Gastroesophageal sphincter (tissue), 4 donors: ENCODE data around the gene CALU. TPM values are rescaled to one million over a fixed set of nuclear protein-coding genes. Genes with fewer than 3 reads are reported as not detected.

Experiments
- ATAC-seq: fragments of 150-250 bp; one replicate; pipeline ENCODE4 v1.9.1; 2016; ENCODE audit warnings: mild to moderate bottlenecking, moderate library complexity
- H3K27ac ChIP-seq, 4 donors: fragments of 200-600 bp; sonication (generic) in 3 of 4; 1 replicate in 3 of 4; 2 replicates in 1 of 4; pipeline ENCODE4 v1.5.1; 2016 to 2019
- H3K27me3 ChIP-seq: fragments of 200-600 bp; sonication (generic); one replicate; pipeline ENCODE4 v1.5.1; 2019
- H3K36me3 ChIP-seq, 2 donors: fragments of 200-600 bp; sonication (generic); one replicate each; pipeline ENCODE4 v1.5.1; 2019; ENCODE audit warnings: control low read depth in 1 of 2
- H3K4me1 ChIP-seq, 3 donors: fragments of 200-600 bp; sonication (generic); 1 replicate in 2 of 3; 2 replicates in 1 of 3; pipeline ENCODE4 v1.5.1; 2016 to 2019; ENCODE audit warnings: control low read depth in 2 of 3
- H3K4me3 ChIP-seq, 2 donors: fragments of 200-600 bp; sonication (generic); one replicate each; pipeline ENCODE4 v1.5.1; 2019; ENCODE audit warnings: mild to moderate bottlenecking in 1 of 2, moderate library complexity in 1 of 2
- H3K9me3 ChIP-seq, 3 donors: fragments of 200-600 bp; sonication (generic); one replicate each; pipeline ENCODE4 v1.5.1; 2017 to 2019; ENCODE audit warnings: control low read depth in 2 of 3
- CTCF ChIP-seq, 4 experiments: fragments of 200-600 bp in 2 of 4; fragments of 450-650 bp in 2 of 4; sonication (generic) in 1 of 4; IDR thresholded peaks; one replicate each; pipeline ENCODE4 v1.5.1; 2017 to 2019; ENCODE audit warnings: antibody characterized with exemption in 4 of 4, mild to moderate bottlenecking in 2 of 4, moderate library complexity in 2 of 4
- EP300 ChIP-seq: sonication (generic); formaldehyde crosslinking; IDR thresholded peaks from one replicate; pipeline ENCODE4 v1.6.1; 2017; ENCODE audit warnings: antibody characterized with exemption, mild to moderate bottlenecking
- POLR2A ChIP-seq, 2 donors: fragments of 450-650 bp; IDR thresholded peaks; one replicate each; pipeline ENCODE4 v1.6.1; 2017; ENCODE audit warnings: antibody characterized with exemption in 2 of 2, mild to moderate bottlenecking in 2 of 2, moderate library complexity in 1 of 2
- POLR2AphosphoS5 ChIP-seq: sonication (generic); formaldehyde crosslinking; IDR thresholded peaks from one replicate; pipeline ENCODE4 v1.6.1; 2017; ENCODE audit warnings: antibody characterized with exemption
- WGBS, 2 donors: methylation state at CpG; one replicate each; pipeline ENCODE4 v1.1.5; 2018; ENCODE audit warnings: low coverage in 1 of 2; 5-methylcytosine and 5-hydroxymethylcytosine counted together
- total RNA-seq, 4 donors: library from RNA; depleted of rRNA; stranded (reverse); fragments of >200 nt; gene quantifications; one replicate each; pipeline ENCODE4 v1.1.0, GENCODE V29; 2016

CALU gene
- total RNA-seq, 4 donors from 2014 or later: 146 to 274 (median 235) TPM

- Histone ChIP-seq H3K36me3 (peaks cover 0 to 72% of the 10 kb centered on the region in 2 donors), H3K9me3 (no peaks in the 10 kb centered on the region), H3K4me1 (no peaks in the 10 kb centered on the region), H3K27me3 (no peaks in the 10 kb centered on the region), H3K27ac (no peak overlapping the region), H3K4me3 (no peak overlapping the region)
- TF ChIP-seq POLR2A (IDR thresholded peaks at IDR 0.05) (no peak), CTCF (IDR thresholded peaks at IDR 0.05) (no peak), EP300 (no peak), POLR2AphosphoS5 (no peak)
- no peak for ATAC-seq
- WGBS, 2 donors: 76 to 100% methylated on average over 1 to 2 of the region's 8 CpGs
Observed at GRCh38 chr7:128807191-128807590, 68.0 kb downstream of the CALU start.

DNA sequence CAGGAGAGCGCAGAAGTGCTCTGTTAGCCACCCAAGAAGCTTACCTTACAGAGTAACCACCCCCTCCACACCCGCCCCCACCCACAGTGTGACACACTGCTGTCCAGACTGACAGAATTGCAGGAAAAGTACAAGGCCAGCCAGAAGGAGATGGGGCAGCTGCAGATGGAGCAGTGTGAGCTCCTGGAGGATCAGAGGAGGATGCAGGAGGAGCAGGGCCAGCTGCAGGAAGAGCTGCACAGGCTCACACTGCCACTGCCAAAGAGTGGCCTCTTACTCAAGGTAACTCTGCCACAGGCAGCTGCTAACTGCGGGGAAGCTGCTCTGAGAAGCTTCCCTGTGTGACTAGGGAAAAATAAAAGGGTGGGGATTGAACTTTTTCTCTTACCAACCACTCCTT, 70.2 kb downstream of the CALU start:
- H3K4me3 ChIP-seq: no peak overlapping the region
- peaks cover 0 to 65% of the 10 kb centered on the region in 2 donors for H3K36me3 ChIP-seq
- ATAC-seq: no peak
- TF ChIP-seq POLR2A (IDR thresholded peaks at IDR 0.05) (no peak), POLR2AphosphoS5 (no peak), CTCF (IDR thresholded peaks at IDR 0.05) (no peak), EP300 (no peak)
- H3K27me3 ChIP-seq: no peaks in the 10 kb centered on the region
- H3K9me3 ChIP-seq: no peaks in the 10 kb centered on the region
- H3K27ac ChIP-seq: no peak overlapping the region
- WGBS, 2 donors: 100% methylated on average over 1 to 2 of the region's 3 CpGs
- no peaks in the 10 kb centered on the region for H3K4me1 ChIP-seq

GRCh38 chr7:128810473-128810872, 71.3 kb downstream of the CALU start:
- no peaks in the 10 kb centered on the region for H3K9me3 ChIP-seq
- no peaks in the 10 kb centered on the region for H3K4me1 ChIP-seq
- H3K36me3 ChIP-seq: peaks cover 0 to 54% of the 10 kb centered on the region in 2 donors
- 63 to 90% methylated on average over 2 of the region's 2 CpGs for WGBS, 2 donors
- no peak overlapping the region for H3K4me3 ChIP-seq
- TF ChIP-seq EP300 (no peak), CTCF (IDR thresholded peaks at IDR 0.05) (no peak), POLR2A (IDR thresholded peaks at IDR 0.05) (no peak), POLR2AphosphoS5 (no peak)
- no peak for ATAC-seq
- no peak overlapping the region for H3K27ac ChIP-seq
- H3K27me3 ChIP-seq: no peaks in the 10 kb centered on the region

- H3K9me3 ChIP-seq: no peaks in the 10 kb centered on the region
- ATAC-seq: no peak
- no peak for TF ChIP-seq POLR2AphosphoS5
- TF ChIP-seq POLR2A (IDR thresholded peaks at IDR 0.05): no peak
- no peak for TF ChIP-seq CTCF (IDR thresholded peaks at IDR 0.05)
- TF ChIP-seq EP300: no peak
- H3K27ac ChIP-seq: no peak overlapping the region
- H3K27me3 ChIP-seq: no peaks in the 10 kb centered on the region
- no peak overlapping the region for H3K4me3 ChIP-seq
- no peaks in the 10 kb centered on the region for H3K4me1 ChIP-seq
- H3K36me3 ChIP-seq: peaks cover 0 to 48% of the 10 kb centered on the region in 2 donors
- 95% methylated on average over 2 of the region's 3 CpGs; no CpG with 5 or more reads in 1 of the 2 donors for WGBS, 2 donors
Observed at GRCh38 chr7:128810997-128811396, 71.8 kb downstream of the CALU start.

DNA sequence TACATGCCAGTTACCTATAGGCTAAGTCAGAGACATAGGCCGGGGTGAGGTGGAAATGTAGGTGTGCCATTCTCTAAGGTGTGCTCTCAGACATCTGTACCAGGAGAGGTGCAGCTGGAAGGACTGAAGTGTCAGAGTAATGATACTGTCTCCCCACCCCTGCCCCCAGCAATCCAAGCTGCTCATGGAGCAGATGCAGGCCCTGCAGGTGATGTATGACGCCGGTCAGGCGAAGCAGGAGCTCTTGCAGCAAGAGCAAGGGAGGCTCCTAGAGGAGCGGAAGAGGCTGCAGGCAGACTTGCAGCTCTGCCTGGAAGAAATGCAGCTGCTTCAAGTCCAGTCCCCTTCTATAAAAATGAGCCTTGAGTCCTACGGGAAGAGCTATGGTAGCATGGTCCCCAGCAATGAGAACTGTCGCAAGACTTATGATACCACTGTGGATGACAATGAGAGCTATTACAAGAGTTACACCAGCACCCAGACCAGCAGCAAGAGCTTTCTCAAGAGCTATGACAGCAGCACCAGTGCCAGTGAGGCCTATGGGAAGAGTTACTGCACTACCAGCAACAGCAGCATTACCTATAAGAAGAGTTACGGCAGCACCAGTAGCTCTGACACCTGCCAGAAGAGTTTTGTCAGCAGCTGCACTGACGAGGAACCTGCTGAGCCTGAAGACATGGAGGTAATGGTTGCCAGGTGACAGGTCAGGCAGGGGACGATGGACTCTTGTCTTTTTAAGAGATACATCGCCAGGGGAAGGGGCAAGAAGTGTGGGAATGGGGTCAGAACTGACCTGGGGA, 72.7 kb downstream of the CALU start:
- ATAC-seq: no peak

More for the DNA sequence above, 72.7 kb downstream of the CALU start:
- Histone ChIP-seq H3K4me1 (no peaks in the 10 kb centered on the region), H3K27me3 (no peaks in the 10 kb centered on the region), H3K36me3 (peaks cover 0 to 40% of the 10 kb centered on the region in 2 donors), H3K4me3 (no peak overlapping the region), H3K27ac (no peak overlapping the region), H3K9me3 (no peaks in the 10 kb centered on the region)
- TF ChIP-seq POLR2AphosphoS5 (no peak), EP300 (no peak), CTCF (IDR thresholded peaks at IDR 0.05) (no peak), POLR2A (IDR thresholded peaks at IDR 0.05) (no peak)
- 83 to 90% methylated on average over 4 to 7 of the region's 11 CpGs for WGBS, 2 donors
